Keratinocyte (primary cell): ENCODE data around the gene MEAF6. TPM values are rescaled to one million over a fixed set of nuclear protein-coding genes. Genes with fewer than 3 reads are reported as not detected.
"Not testable (repeated sequence)": the region's sequence is repeated elsewhere in the genome, so short reads cannot be mapped to it uniquely, and the experiment has no call there.

Source experiments
- DNase-seq: peaks from one replicate; pipeline ENCODE4 v3.0.0-alpha.2; 2011; ENCODE audit warnings: low read depth, missing footprints, low spot score
- FAIRE-seq: peaks from 2 replicates; lab custom pipeline; 2011; peaks lifted over from hg19 to GRCh38; lab: Jason Lieb, UNC
- H2AFZ ChIP-seq: 2 replicates; pipeline ENCODE4 v1.6.0; 2012; ENCODE audit warnings: low read length, control low read depth, inconsistent platforms; ENCODE audit not compliant: control insufficient read depth
- H3K27ac ChIP-seq: 2 replicates; pipeline ENCODE4 v1.5.1; 2011; ENCODE audit warnings: low read length; ENCODE audit not compliant: control insufficient read depth, insufficient read depth
- H3K27me3 ChIP-seq: 3 replicates; pipeline ENCODE4 v1.6.0; 2011; ENCODE audit warnings: low read length; ENCODE audit not compliant: control insufficient read depth, insufficient read depth; ENCODE audit errors: extremely low read depth
- H3K36me3 ChIP-seq, 2 experiments: 2 replicates in 1 of 2; 3 replicates in 1 of 2; pipeline ENCODE4 v1.5.1; 2011; ENCODE audit warnings: low read length in 2 of 2, mild to moderate bottlenecking in 1 of 2; ENCODE audit not compliant: control insufficient read depth in 2 of 2, insufficient read depth in 2 of 2; ENCODE audit errors: extremely low read depth in 1 of 2
- H3K4me1 ChIP-seq: 3 replicates; pipeline ENCODE4 v1.5.1; 2011; ENCODE audit warnings: low read length; ENCODE audit not compliant: control insufficient read depth, insufficient read depth; ENCODE audit errors: extremely low read depth
- H3K4me2 ChIP-seq: 3 replicates; pipeline ENCODE4 v1.6.0; 2011; ENCODE audit warnings: low read depth, low read length; ENCODE audit not compliant: control insufficient read depth, insufficient read depth; ENCODE audit errors: extremely low read depth
- H3K4me3 ChIP-seq, 3 experiments: fragments of 200-600 bp in 1 of 3; sonication (generic) in 1 of 3; 2 replicates in 2 of 3; 3 replicates in 1 of 3; pipeline ENCODE4 v1.5.1; 2011 to 2016; ENCODE audit warnings: low read length in 3 of 3, mild to moderate bottlenecking in 3 of 3, control low read depth in 2 of 3, inconsistent platforms in 1 of 3, low read depth in 1 of 3, mixed read lengths in 1 of 3, mixed run types in 1 of 3, moderate library complexity in 1 of 3; ENCODE audit not compliant: control insufficient read depth in 2 of 3, insufficient read depth in 2 of 3; ENCODE audit errors: extremely low read depth in 1 of 3
- H3K79me2 ChIP-seq: 2 replicates; pipeline ENCODE4 v1.6.0; 2012; ENCODE audit warnings: low read length; ENCODE audit not compliant: control insufficient read depth, insufficient read depth
- H3K9ac ChIP-seq: 3 replicates; pipeline ENCODE4 v1.6.0; 2011; ENCODE audit warnings: low read length; ENCODE audit not compliant: control insufficient read depth, insufficient read depth; ENCODE audit errors: extremely low read depth
- H3K9me1 ChIP-seq: 3 replicates; pipeline ENCODE4 v1.6.0; 2011; ENCODE audit warnings: low read length; ENCODE audit not compliant: control insufficient read depth, insufficient read depth; ENCODE audit errors: extremely low read depth
- H3K9me3 ChIP-seq: 2 replicates; pipeline ENCODE4 v1.5.1; 2012; ENCODE audit warnings: low read depth, low read length; ENCODE audit not compliant: control insufficient read depth
- H4K20me1 ChIP-seq: 3 replicates; pipeline ENCODE4 v1.6.0; 2011; ENCODE audit warnings: low read length; ENCODE audit not compliant: control insufficient read depth, insufficient read depth; ENCODE audit errors: extremely low read depth
- EZH2 ChIP-seq: IDR thresholded peaks from one replicate; pipeline ENCODE4 v1.6.1; 2012; ENCODE audit warnings: inconsistent platforms, mild to moderate bottlenecking, low read length, moderate library complexity
- dilution Hi-C: fragments of 300-500 bp; cut with MboI; formaldehyde crosslinking; loops from one replicate; pipeline ENCODE4 v1.7.0; 2020; ENCODE audit warnings: low sequenced_read_pairs; ENCODE audit not compliant: extremely low pct_ligation_motif_present
- polyA plus RNA-seq, 5 experiments: library from polyadenylated mRNA; depleted of rRNA in 3 of 5; stranded (reverse) in 3 of 5; stranded (forward) in 1 of 5; unstranded in 1 of 5; fragments of >200 nt; gene quantifications; 1 replicate in 1 of 5; 2 replicates in 3 of 5; 3 replicates in 1 of 5; pipeline versions ENCODE4 v1.2.1 to v1.2.3, GENCODE V29; 2011 to 2012; ENCODE audit warnings: missing spikeins in 2 of 5, low read depth in 1 of 5, low replicate concordance in 1 of 5
- TF ChIP-seq, protein P1 (sequence below), 3 experiments: IDR thresholded peaks in 1 of 3; conservative IDR thresholded peaks in 1 of 3; optimal IDR thresholded peaks in 1 of 3; 2 replicates in 2 of 3; 3 replicates in 1 of 3; pipeline versions ENCODE3 to v1.5.1; 2011; ENCODE audit warnings: low read length in 3 of 3, mild to moderate bottlenecking in 3 of 3, moderate library complexity in 2 of 3, control low read depth in 1 of 3, inconsistent platforms in 1 of 3; ENCODE audit not compliant: insufficient read depth in 2 of 3; ENCODE audit errors: extremely low read depth in 1 of 3

Gene MEAF6
- polyA plus RNA-seq, 1 donor (not counting 4 experiments of a cell fraction or from before 2014, with no cell fraction given) = 51.9 TPM

DNA sequence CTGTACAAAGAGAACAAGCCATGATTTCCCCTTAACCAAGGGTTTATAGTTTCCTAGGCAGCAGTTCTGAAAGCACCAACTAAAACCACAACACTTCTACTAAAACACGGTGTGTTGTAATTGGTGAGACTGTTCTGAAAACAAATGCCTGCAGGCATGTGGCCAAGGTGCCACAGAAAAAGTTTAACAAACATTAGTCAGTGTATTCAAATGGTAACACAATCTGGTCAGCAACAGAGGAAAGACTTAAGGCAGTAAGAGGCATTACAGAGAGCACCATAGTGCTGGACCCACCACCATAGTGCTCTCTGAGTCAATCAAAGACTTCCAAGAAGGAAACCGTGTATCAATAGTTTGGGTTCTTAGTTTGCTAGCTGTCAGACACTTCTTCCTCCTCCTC is 22.8 kb upstream of the MEAF6 start:
- Histone ChIP-seq H3K36me3 (peaks cover 16 to 19% of the 10 kb centered on the region in 2 experiments), H3K4me3 (no peak overlapping the region), H2AFZ (no peak overlapping the region), H4K20me1 (no peaks in the 10 kb centered on the region), H3K9ac (no peak overlapping the region), H3K4me2 (no peak overlapping the region), H3K27me3 (no peaks in the 10 kb centered on the region), H3K4me1 (peaks cover 29% of the 10 kb centered on the region), H3K9me3 (no peaks in the 10 kb centered on the region), H3K27ac (peak overlapping the region; percentile 33), H3K9me1 (no peaks in the 10 kb centered on the region), H3K79me2 (peaks cover 4% of the 10 kb centered on the region)
- DNase-seq (no peak), FAIRE-seq (no peak)
- TF ChIP-seq, protein P1, sequence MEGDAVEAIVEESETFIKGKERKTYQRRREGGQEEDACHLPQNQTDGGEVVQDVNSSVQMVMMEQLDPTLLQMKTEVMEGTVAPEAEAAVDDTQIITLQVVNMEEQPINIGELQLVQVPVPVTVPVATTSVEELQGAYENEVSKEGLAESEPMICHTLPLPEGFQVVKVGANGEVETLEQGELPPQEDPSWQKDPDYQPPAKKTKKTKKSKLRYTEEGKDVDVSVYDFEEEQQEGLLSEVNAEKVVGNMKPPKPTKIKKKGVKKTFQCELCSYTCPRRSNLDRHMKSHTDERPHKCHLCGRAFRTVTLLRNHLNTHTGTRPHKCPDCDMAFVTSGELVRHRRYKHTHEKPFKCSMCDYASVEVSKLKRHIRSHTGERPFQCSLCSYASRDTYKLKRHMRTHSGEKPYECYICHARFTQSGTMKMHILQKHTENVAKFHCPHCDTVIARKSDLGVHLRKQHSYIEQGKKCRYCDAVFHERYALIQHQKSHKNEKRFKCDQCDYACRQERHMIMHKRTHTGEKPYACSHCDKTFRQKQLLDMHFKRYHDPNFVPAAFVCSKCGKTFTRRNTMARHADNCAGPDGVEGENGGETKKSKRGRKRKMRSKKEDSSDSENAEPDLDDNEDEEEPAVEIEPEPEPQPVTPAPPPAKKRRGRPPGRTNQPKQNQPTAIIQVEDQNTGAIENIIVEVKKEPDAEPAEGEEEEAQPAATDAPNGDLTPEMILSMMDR (optimal IDR thresholded peaks at IDR 0.05 in 1 of 3, IDR thresholded peaks at IDR 0.05 in 1 of 3, conservative IDR thresholded peaks at IDR 0.05 in 1 of 3; ENCODE audit: extremely low read depth in 1 of 3, insufficient read depth in 2 of 3, low read length in 3 of 3) = no peak
- TF ChIP-seq EZH2 = no peak
- dilution Hi-C loops = no loop called here

DNA sequence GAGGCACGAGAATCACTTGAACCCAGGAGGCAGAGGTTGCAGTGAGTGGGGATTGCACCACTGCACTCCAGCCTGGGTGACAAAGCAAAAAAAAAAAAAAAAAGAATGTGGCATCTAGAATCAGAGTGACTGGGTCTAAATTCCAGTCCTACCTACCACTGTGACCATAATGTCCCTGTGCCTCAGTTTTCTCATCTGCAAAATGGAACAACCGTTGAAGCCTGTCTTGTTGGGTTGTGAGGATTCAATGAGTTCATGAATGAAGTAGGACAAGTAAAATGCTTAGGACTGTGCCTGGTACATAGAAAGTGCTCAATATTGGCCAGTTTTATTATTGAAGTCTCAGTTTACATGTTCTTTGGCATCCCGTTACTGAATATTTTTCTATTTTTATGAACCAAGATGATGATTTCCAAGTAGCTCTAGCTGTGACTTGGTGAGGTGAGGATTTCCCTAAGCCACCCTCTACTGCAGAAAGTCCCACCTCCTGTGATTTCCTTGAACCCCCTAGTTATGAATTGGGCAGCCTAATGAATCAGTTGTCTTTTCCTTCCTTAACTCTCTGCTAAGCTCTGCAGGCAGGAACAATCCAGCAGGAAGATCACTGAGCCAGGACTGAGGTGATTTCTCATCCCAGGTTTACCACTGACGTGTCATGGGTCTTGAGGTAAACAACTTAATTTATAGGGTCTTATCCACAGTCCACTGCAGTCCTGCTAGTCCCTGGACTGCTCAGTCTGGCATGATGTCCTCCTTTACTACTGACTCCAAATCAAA is 18.9 kb upstream of the MEAF6 start:
- FAIRE-seq (no peak), DNase-seq (no peak)
- Histone ChIP-seq H3K27me3 (no peaks in the 10 kb centered on the region), H3K36me3 (peaks cover 5 to 7% of the 10 kb centered on the region in 2 experiments), H3K9ac (no peak overlapping the region), H3K4me2 (peak overlapping the region; percentile 79), H3K79me2 (peaks cover 4% of the 10 kb centered on the region), H3K4me3 (no peak overlapping the region), H4K20me1 (no peaks in the 10 kb centered on the region), H3K9me3 (no peaks in the 10 kb centered on the region), H2AFZ (no peak overlapping the region), H3K9me1 (no peaks in the 10 kb centered on the region), H3K27ac (peak overlapping the region; percentile 84), H3K4me1 (peaks cover 29% of the 10 kb centered on the region)
- TF ChIP-seq, protein P1 (optimal IDR thresholded peaks at IDR 0.05 in 1 of 3, IDR thresholded peaks at IDR 0.05 in 1 of 3, conservative IDR thresholded peaks at IDR 0.05 in 1 of 3; ENCODE audit: extremely low read depth in 1 of 3, insufficient read depth in 2 of 3, low read length in 3 of 3) = no peak
- TF ChIP-seq EZH2 = no peak
- dilution Hi-C loops = no loop called here

DNA sequence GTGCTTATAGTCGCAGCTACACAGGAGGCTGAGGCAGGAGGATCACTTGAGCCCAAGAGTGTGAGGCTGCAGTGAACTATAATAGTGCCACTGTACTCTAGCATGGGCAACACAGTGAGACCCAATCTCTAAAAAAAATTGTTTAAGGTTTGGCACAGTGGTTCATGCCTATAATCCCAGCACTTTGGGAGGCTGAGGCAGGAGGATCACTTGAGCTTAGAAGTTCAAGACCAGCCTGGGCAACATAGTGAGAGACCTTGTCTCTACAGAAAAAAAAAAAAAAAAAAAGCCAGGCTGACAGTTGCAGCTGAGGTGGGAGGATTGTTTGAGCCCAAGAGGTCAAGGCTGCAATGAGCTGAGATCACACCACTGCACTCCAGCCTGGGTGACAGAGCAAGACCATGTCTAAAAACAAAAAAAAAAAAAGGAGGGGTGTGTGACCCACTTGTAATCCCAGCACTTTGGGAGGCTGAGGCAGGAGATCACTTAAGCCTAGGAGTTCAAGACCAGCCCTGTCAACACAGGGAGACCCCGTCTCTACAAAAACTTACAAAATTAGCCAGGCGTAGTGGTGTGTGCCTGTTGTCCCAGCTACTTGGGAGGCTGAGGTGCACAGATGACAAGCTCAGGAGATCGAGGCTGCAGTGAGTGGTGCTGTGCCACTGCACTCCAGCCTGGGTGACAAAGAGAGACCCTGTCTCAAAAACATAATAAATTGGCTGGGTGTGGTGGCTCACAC is 18.0 kb upstream of the MEAF6 start:
- H3K4me1 ChIP-seq = peaks cover 29% of the 10 kb centered on the region
- H3K9me3 ChIP-seq, H3K79me2 ChIP-seq, H3K27ac ChIP-seq, FAIRE-seq, H3K4me3 ChIP-seq, H3K4me2 ChIP-seq, dilution Hi-C loops, H4K20me1 ChIP-seq, DNase-seq, H3K9ac ChIP-seq, H3K9me1 ChIP-seq, H3K27me3 ChIP-seq, H2AFZ ChIP-seq, H3K36me3 ChIP-seq: not testable (repeated sequence)
